ENCODE results near the gene PDGFRB.

DNA sequence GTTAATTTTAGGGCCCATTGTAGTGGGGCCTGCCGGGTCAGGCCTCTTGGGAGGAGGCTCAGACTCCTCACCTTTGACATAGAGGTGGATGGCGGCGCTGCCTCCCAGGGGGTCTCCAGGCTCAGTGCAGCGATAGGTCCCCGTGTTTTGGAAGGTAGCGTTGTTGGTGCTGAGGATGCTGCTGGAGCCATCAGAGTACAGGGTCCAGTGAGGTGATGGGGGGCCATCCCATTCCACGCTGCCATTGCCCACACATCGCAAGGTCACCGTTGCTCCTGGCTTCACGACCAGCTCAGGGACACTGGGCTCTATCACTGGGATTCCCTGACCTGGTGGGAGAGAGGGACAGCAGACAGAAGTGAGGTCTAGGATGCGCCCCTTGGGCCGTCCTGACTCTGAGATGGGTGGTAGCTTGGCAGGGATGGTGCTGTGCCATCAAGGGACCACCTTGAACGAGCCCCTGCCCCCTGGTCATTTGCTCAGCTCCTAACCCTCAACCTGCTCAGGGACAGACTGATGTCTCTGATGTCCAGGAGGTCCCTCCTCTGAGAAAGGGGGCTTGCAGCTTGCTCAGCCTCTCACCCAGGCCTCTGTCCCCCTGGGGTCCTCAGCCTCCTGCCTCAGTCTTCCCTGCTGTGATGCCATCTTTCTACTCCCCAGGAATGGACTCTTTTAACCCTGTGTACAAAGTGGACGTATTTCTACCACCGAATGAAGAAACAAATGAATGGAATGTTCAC, 74.8 kb downstream of the PDGFRB start:
- TF ChIP-seq EP300 (IDR thresholded peaks at IDR 0.05; ENCODE audit: borderline replicate concordance in 1 of 2, low read depth in 2 of 2, low read length in 2 of 2) (no peak), POLR2A (IDR thresholded peaks at IDR 0.05; ENCODE audit: control extremely low read depth in 1 of 2, low read depth in 2 of 2, low read length in 2 of 2) (no peak)

Measured in H1 (cell line).